GM18909 (cell line): ENCODE measurements around the gene LRTM2.
"Not testable (repeated sequence)": the region's sequence is repeated elsewhere in the genome, so short reads cannot be mapped to it uniquely, and the experiment has no call there.

Source experiments
- ATAC-seq: cut with Tn5 transposase; IDR thresholded peaks from one replicate; pipeline ENCODE4 v1.9.1; 2021; ENCODE audit warnings: mild to moderate bottlenecking; ENCODE audit not compliant: unreplicated experiment, poor library complexity

Gene LRTM2

DNA sequence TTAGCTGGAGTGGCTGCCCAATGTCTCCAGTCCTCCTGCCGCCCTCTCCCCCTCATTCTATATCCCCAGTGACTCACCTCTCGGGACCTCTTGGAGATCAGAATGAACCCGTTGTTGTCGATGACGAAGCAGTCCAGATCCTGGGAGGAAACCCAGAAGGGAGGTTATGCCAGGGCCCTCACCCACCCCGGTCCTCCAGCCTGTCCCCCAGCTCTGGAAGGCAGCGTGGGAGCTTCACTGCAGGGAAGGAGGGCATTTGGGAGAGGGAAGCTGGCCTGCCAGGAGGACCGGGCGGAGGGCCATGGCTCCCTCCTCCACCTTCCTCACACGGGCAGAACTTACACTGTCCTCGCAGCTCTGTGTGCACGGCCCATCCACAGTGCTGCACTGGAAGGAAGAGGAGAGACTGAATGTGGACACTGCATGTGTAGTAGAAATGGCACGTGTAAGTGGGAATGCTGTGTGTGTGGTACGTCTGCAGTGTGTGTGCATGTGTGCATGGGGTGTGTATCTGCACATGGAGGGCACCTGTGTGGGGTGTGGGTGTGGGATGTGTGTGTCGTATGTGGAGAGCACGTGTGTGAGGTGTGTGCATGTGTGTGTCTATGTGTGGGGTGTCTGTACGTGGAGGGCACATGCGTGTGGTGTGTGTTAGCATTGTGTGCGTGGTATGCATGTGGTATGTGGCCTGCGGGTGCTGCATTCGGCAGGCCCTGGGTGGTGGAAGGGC lies 10.0 kb upstream of the LRTM2 start:
- no peak for ATAC-seq

DNA sequence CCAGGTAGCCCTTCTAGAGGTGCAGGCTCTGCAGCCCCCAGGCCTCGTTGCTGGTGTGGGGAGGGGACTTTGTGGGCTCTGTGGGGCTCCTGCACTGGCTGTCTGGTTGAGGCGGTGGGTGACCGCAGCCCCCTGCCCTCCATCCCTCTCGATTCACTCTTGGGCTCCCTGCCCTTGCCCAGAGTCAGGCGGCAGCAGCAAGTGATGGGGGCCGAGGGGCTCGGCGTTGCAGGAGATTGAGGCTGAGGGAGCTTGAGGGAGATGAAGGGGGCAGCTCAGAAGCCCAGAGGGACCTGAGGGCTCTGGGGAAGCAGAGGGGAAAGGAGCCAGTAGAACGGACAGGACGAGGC lies 9.5 kb upstream of the LRTM2 start:
- ATAC-seq = no peak

DNA sequence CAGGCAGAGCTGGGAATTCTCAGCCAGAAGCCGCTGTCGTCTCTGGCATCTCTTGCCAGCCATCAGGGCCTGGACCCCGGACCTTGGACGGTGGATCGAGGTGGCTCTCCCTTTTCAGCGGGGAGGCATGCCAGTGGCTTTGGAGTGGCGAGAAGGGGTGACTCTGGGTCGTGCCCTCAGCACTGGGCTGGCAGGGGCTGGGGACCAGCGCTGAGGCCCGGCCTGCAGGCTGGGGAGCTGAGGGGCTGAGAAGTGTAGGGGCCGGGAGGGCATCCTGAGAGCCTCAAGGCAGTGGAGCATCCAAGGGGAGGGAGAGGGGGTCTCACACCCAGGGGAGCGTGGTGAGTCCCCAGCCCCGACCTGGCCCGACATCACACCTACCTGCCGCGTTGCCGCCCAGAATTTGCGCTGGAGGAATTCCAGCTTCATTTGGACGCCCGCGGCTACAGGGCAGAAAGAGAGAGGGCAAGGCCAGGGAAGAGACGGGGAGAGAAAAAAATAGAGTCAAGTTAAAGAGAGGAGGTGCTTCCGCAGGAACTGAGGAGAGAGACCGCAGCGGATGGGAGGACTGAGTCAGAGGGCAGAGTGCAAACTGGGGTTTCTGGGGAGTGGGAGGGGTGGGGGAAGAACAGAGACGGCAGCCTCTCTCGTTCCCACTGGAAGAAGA lies 9.0 kb upstream of the LRTM2 start:
- ATAC-seq = no peak

DNA sequence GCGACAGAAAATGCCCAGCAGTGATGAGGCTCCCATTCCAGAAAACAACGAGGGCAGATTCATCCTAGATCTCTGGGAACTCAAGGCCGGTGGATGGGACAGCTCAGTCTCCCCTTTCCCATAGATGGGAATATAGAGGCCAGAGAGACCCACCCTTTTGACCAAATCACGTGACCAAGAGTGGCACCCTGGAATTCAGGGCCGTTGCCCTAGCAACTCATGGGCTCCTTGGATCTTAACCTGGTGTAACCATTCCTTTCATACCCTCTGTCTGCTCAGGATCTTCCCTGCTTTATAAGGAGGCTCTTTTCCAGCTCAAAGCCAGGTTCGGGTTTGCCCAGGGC lies 8.4 kb upstream of the LRTM2 start:
- no peak for ATAC-seq

DNA sequence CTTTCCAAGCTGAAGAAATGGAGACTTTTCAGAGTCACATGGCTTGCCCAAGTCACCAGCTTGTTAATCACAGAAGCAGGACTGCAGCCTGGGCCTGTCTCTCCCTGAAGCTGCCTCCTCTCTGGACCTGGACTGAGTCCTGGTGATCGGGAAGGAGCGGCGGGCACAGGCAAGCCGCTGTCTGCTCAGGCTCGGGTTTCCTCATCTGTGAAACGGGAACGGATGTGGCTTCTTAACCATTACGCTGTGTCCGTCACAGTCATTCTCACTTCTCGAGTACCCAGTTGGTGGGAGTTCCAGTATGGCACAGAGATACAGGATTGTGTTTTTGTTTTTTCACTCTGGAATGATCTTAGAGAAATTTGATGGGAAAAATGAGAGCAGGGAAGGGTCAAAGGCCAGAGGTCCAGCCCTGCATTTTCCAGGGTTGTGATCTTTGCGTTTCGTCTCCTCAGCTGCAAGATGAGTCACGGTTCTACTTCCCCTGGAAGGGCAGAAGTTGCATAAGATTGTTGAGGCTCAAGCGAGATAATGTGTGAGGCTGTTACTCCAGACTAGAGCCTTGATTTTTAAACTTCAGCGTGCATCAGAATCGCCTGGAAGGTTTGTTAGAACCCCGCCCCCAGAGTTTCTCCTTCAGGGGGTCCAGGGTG lies 7.6 kb upstream of the LRTM2 start:
- ATAC-seq = no peak

DNA sequence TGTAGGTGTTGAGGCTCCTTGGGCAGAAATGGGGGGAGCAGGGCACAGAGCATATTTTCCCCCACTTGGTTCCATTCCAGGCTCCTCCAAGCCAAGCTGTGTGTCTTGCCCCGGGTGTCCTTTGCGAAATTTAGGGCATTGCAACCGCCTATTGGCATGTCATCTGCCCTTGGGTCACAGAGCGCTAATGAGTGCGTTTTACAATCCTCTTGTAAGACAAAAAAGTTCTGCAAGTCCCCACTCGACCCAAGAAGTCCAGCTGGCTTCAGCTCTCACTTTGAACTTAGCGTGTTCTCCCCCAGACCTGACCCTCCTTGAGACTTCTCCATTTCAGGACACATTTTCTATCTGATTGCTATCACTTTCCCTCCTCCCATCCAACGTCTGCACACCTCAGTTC lies 6.1 kb upstream of the LRTM2 start:
- no peak for ATAC-seq

DNA sequence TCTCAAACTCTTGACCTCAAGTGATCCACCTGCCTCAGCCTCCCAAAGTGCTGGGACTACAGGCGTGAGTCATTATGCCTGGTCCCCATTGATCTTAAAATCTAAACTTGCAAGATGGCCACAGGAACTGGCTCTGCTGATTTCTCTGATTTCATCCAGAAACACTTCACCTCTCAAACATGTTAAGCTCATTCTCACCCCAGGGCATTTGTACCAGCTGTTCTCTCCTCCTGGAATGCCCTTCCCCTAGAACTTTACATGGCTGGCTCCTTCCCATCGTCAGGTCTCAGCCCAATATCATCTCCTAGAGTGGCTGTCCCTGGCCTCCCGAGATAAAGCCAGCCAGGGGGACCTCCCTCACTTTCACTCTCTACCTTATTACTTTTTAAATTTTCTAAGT lies 5.3 kb upstream of the LRTM2 start:
- ATAC-seq = no peak

DNA sequence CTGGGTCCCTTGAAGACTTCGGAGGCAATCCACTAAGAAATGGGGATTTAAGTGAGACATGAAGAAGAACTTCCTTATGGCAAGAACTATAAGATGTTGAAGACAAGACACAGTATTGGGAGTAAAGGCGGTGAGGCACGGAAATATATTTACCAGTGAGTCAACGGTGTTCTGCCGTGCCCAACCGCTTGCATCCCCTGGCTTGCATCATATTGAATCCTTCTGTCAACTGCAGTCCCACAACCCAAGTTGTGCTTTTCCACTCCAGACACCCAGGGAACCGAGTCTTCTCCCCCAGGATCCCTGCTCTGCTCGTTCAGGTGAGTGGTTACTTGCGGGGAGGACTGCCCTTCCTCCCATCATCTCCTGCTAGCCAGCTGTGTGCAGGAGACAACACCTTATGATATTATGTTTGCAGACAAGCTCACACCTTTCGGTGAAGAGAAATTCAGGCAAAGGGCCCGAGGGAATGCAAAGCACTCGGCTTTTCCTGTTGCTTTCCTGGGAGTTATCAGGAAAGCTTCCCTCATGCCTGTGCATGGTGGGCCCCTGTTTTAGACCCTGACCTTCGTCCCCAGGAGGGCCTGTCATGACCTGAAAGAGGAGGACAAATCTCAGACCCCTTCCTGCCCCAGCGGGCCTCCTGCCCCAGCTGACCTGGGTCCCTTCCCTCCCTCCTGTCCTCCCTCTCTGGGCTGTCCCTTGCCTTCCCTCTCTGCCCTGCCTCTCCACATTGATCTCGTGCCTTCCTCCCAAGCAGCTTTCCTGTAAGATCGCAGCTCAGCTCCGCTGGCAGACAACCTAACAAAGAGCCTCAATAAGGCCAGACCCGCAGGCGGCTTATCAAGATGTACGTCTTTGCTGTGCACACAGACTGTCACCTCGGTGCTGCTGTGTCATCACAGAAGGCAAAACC lies 4.3 kb upstream of the LRTM2 start:
- ATAC-seq = no peak

DNA sequence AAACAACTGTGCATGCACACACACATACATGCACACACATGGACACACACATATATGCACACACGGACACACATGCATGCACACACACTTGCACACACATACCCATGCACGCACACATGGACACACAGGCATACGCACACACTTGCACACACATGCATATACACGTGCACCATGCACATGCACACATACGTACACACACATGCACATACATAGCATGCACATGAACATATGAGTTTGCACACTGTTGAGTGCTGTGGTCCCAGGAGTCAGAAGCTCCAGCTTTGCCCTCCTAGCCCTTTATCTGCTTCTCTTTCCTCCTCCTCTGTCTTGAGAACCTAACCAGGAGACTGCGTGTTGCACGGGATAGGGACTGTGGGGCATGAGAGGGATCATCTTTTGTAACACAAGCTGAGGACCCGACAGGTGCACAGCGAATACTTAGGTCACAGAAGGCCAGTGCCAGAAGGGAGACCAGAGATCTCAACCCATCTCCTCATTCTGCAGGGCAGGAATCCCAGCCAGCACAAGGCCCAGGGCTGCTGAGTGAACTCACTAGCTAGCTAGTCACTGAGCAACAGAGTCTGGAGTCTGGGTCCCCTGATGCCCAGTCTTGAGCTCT lies 3.5 kb upstream of the LRTM2 start:
- ATAC-seq = no peak

DNA sequence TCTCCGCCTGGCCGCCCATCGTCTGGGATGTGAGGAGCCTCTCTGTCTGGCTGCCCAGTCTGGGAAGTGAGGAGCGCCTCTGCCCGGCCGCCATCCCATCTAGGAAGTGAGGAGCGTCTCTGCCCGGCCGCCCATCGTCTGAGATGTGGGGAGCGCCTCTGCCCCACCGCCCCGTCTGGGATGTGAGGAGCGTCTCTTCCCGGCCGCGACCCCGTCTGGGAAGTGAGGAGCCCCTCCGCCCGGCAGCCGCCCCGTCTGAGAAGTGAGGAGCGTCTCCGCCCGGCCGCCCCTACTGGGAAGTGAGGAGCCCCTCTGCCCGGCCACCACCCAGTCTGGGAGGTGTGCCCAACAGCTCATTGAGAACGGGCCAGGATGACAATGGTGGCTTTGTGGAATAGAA lies 2.4 kb upstream of the LRTM2 start:
- ATAC-seq = not testable (repeated sequence)

DNA sequence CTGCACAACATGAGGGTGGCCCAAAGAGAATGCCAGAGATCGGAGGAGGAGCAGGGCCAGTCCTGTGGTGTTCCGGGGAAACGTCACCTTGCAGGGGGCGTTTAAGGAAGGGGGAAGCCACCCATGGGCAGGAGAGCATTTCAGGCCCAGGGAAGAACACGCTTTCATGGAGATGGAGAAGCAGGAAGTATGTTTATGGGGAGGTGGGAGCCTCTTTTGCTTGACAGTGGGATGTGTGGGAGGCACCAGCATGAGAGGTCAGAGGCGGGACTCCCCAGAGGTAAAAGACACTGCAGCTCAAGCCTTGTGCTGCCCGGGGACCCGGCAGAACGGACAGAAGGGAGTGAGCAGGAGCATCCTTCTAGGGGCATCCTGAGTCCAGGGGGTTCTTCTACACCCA lies 1.3 kb upstream of the LRTM2 start:
- ATAC-seq = no peak

DNA sequence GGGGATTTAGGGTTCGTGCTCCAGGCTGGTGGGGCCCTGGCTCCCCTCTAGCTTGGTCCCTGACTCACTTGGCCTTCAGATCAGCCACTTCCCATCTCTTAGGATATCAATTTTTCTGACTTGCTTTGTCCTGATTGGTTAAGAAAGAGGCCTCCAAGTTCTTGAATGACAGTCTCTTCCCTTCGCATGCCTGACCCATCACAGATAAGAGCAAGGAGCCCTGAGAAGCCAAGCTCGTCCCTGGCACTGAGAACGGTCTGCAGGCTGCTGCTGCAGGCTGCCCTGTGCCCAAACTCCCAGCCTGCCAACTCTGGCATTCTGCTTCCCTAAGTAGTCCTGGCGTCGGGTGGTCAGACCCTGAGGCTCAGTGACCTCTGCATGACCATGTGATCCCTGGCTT lies 794 bp upstream of the LRTM2 start:
- no peak for ATAC-seq

DNA sequence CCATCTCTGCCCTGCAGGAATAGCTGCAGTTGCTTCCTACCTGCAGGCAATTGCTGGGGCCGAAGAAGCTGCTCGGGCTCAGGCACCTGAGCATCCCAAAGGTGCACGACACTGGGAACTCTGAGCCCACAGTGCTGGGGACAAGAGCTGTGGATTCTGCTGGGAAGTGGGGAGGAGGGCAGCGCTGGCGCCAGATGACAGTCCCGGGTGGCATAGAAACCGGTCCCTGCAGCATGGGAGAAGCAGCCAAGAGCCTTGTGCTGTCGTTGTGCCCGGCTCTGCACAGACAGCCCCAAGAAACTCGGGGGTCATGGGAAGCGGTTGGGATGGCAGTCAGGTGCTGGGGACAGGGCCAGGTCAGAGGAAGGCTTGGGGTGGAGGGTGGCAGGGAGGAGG lies 529 bp downstream of the LRTM2 start:
- no peak for ATAC-seq

DNA sequence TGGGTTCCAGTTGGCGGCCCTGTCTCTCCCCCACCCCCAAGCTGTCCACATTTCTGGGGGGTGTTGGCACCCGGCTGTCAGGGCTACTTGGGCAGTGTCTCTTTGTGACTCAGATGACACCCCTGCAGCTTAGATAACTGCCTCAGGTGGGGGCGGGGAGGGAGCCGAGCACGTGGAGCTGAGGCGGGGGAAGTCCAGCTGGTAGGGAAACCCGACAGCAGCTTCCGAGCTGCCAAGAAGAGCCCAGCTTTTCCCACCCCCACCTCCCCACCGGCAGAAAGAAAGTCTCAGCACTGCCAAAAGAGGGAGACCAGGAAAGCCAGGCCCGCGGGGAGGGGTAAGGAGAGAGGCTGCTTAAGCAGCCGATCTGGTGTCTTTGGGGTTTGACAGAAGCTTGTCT lies 1.4 kb downstream of the LRTM2 start:
- ATAC-seq = no peak

DNA sequence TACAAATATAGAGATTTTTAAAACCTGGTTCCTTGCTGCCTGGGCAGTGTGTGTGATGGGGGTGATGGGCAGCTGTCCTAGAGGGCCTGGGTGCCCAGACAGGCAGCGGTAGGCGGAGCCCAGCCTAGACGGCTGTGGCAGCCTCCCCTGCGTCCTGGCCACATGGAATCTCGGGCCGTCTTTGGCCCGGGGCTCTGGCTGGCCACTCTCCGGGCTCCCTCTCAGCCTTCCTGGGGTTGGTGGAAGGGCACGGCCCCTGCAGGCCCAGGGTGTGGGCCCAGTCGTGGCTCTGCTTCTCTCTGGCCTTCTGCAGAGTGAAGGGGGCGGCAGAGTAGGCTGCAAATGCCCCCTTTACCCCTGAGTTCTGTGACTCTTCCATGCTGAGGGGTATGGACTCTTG lies 2.3 kb downstream of the LRTM2 start:
- ATAC-seq = no peak

DNA sequence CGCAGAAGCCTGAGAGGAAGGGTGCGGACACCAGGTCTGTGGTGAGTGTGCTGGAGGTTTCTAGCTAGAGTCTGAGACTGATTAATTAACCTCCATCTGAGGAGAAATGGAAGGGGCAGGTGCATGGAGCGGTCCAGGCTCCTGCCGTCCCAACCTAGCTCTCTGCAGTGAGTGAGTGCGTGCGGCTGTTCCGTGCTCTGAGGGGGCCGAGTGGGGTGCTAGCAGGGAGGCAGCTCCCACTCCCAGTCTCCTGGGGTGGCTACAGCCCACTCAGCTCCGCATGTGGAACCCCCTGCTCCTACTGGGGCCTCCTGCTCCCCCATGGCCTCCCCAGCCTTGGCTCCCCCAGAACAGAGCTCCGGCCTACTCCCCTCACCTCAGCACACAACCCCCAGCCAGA lies 2.9 kb downstream of the LRTM2 start:
- no peak for ATAC-seq

DNA sequence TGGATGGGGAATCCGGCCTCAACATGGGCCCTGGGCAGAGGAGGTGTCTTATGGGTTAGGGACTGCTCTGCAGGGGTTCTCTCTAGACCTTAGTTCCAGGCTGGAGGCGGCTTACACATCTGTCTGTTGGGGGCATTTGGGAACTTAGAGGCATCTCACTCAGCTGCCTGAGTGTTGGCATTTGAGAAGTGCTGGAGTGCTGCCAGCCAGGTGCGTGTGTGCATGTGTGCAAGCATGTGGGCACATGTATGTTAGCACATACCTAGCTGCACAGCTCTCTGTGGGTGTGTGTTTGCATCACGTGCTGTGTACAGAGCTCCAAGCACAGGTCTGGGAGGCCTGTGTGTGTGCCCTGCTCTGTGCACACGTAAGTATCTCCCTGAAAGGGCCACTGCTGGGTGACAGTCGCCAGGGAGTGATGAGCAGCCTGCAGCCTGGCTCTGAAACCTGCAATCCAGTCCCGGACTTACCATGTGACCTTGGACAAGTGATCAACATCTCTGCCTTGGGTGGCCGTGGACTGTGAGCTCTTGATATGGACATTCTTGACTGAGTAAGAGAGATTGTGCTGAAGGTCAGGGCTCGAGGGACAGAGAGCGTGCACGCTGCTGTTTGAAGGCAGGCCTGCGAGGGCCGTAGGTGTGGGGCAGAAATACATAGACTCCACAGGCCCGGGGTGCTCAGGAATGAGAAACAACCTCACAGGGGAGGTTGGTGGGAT lies 5.2 kb downstream of the LRTM2 start:
- ATAC-seq = no peak

DNA sequence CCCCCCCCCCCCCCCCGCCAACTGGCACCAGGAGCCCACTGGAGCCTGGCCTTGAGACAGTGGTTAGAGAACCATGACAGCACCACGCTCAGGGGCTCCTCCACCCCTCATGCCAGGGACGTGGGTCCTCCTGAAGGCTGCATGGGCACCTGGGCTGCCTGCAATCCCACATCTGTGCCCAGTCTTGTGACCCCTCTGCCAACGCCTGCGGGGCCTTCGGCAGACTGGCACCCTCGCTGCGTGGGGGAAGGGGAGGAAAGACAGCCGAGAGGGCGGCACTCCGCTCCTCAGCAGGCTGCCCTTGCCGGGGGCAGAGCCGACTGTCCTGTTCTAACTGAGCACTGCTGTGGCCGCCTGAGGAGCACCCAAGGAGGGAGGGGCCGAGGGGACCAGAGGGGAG lies 6.0 kb downstream of the LRTM2 start:
- no peak for ATAC-seq

DNA sequence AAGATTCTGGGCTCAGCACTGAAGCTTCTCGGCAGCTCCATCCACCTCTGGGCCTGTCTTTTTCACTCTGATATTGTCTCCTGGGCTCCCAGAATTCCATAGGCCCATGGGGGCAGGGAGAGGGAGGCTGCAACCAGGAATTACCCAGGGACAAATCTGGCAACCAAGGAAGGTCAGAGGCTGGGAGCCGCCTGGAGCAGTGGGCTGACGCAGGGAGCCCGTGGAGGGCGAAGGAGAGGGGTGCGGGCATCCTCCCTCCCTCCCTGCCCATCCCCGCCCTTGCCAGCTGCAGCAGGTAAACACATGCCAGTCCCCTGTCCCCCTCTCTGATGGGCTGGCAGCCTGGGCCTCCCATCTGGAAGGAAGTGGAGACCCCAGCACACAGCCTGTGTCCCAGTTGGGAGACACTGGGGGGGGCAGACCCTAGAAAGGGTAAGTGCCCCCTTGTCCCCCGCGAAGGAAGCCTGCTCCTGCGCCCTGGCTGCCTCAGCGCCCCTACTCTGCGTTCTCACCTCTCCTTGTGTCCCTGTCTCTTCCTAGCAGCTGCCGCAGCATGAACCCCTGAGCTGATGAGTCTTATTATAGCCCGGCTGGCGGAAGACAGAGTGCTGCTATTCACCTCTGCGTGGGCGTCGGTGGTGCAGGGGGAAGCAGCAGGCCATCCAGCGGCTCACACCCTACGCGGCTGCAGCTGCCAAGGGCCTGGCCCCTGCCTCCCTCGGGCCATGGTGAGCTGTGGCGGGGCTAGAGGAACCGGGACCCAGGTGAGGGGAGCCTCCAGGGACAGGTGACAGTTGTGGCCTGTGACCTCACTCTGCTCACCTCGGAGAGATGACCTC lies 6.7 kb downstream of the LRTM2 start:
- ATAC-seq = no peak
